Type B pancreatic cell (in vitro differentiated cells): ENCODE data around the gene CHRM5. TPM values are rescaled to one million over a fixed set of nuclear protein-coding genes. Genes with fewer than 3 reads are reported as not detected.

Experiments
- DNase-seq: peaks from one replicate; pipeline ENCODE4 v3.0.0; 2021; ENCODE audit warnings: mixed read lengths; ENCODE audit not compliant: unreplicated experiment; ENCODE audit errors: extremely low spot score
- H3K27ac Mint-ChIP-seq: 2 replicates; pipeline ENCODE4 v1.8.0; 2021; ENCODE audit warnings: mild to moderate bottlenecking, mixed read lengths
- H3K27me3 Mint-ChIP-seq: 2 replicates; pipeline ENCODE4 v1.8.0; 2021; ENCODE audit warnings: mixed read lengths
- H3K36me3 Mint-ChIP-seq: 2 replicates; pipeline ENCODE4 v1.8.0; 2021; ENCODE audit warnings: mixed read lengths
- H3K4me1 Mint-ChIP-seq: one replicate; pipeline ENCODE4 v1.8.0; 2021; ENCODE audit warnings: mixed read lengths; ENCODE audit not compliant: unreplicated experiment
- H3K4me3 Mint-ChIP-seq: 2 replicates; pipeline ENCODE4 v1.8.0; 2021; ENCODE audit warnings: mild to moderate bottlenecking, mixed read lengths
- H3K9me3 Mint-ChIP-seq: 2 replicates; pipeline ENCODE4 v1.8.0; 2021; ENCODE audit warnings: mixed read lengths
- total RNA-seq: library from RNA; stranded (reverse); gene quantifications from 2 replicates; pipeline ENCODE4 v1.2.1, GENCODE V29; 2021; ENCODE audit warnings: low replicate concordance
- TF ChIP-seq, protein P1 (sequence below): fragments of 200-600 bp; sonication (generic); conservative IDR thresholded peaks from 2 replicates; pipeline ENCODE4 v1.5.0; 2021; ENCODE audit warnings: antibody characterized with exemption, mild to moderate bottlenecking

Gene CHRM5
- total RNA-seq, 1 donor from 2014 or later: not detected

DNA sequence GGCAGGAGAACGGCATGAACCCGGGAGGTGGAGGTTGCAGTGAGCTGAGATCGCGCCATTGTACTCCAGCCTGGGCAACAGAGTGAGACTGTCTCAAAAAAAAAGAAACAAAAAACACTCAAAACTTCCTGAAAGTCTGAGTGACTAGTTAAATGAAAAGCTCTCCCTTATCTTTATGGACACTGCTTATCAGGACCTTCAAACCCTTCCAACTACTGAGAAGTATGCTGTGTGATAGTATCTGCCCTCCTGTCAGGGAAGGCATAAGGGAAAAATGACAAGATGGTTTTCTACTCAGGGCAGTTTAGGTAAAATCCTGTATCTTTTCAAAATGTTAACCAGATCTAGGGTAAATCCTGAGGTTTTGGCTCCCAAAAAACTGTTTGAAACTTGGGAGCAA is 111.6 kb downstream of the CHRM5 start:
- Mint-ChIP-seq H3K27me3 (no peaks in the 10 kb centered on the region), H3K4me3 (no peak overlapping the region), H3K27ac (no peak overlapping the region), H3K36me3 (peaks cover 9% of the 10 kb centered on the region), H3K9me3 (no peaks in the 10 kb centered on the region), H3K4me1 (no peaks in the 10 kb centered on the region)
- TF ChIP-seq, protein P1, sequence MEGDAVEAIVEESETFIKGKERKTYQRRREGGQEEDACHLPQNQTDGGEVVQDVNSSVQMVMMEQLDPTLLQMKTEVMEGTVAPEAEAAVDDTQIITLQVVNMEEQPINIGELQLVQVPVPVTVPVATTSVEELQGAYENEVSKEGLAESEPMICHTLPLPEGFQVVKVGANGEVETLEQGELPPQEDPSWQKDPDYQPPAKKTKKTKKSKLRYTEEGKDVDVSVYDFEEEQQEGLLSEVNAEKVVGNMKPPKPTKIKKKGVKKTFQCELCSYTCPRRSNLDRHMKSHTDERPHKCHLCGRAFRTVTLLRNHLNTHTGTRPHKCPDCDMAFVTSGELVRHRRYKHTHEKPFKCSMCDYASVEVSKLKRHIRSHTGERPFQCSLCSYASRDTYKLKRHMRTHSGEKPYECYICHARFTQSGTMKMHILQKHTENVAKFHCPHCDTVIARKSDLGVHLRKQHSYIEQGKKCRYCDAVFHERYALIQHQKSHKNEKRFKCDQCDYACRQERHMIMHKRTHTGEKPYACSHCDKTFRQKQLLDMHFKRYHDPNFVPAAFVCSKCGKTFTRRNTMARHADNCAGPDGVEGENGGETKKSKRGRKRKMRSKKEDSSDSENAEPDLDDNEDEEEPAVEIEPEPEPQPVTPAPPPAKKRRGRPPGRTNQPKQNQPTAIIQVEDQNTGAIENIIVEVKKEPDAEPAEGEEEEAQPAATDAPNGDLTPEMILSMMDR: no peak
- DNase-seq: no peak

DNA sequence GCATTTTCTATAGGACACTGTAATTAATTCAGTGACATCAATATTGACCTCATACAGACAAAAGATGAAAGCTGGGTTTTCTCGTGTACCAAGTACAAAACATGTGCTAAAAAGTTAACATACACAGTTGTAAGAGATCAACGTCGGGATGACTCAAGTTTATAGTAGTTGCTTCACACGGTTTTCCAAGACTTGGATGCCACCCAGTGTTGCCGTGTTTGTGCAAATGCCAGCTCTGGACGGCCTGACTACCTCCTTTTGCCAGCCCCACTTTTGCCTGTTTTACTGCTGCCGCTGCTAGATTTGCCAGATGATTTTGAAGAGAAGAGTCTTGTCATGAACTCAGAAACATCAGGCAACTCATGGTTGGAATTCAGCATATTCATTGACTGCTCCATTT is 115.8 kb downstream of the CHRM5 start:
- peaks cover 18% of the 10 kb centered on the region for H3K36me3 Mint-ChIP-seq

DNA sequence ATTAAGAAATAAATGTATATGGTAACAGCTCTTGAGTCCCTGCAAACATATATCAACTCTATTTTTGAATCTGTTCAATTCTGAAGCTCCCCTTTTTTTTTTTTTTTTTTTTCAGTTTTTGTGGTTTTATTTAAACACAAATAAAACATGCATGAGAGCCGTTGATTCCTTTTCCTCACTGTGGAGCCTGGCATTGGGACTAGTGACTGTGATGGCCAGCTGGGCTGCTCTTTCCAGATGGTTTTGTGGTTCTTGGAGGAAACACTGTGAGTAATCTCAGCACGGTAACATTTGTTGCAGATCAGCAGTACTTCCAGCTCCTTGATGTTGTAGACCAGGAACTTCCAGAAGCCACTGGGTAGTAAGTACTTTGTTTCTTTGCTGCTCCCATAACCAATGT is 117.4 kb downstream of the CHRM5 start:
- H3K9me3 Mint-ChIP-seq: no peaks in the 10 kb centered on the region
- no peaks in the 10 kb centered on the region for H3K27me3 Mint-ChIP-seq
- no peak overlapping the region for H3K4me3 Mint-ChIP-seq
- H3K27ac Mint-ChIP-seq: no peak overlapping the region
- TF ChIP-seq, protein P1: no peak
- peaks cover 21% of the 10 kb centered on the region for H3K36me3 Mint-ChIP-seq
- DNase-seq: no peak
- H3K4me1 Mint-ChIP-seq: no peaks in the 10 kb centered on the region

More for the DNA sequence above, 115.8 kb downstream of the CHRM5 start:
- Mint-ChIP-seq H3K9me3 (no peaks in the 10 kb centered on the region), H3K4me1 (no peaks in the 10 kb centered on the region), H3K27ac (no peak overlapping the region), H3K27me3 (no peaks in the 10 kb centered on the region), H3K4me3 (no peak overlapping the region)
- no peak for DNase-seq
- TF ChIP-seq, protein P1: no peak

DNA sequence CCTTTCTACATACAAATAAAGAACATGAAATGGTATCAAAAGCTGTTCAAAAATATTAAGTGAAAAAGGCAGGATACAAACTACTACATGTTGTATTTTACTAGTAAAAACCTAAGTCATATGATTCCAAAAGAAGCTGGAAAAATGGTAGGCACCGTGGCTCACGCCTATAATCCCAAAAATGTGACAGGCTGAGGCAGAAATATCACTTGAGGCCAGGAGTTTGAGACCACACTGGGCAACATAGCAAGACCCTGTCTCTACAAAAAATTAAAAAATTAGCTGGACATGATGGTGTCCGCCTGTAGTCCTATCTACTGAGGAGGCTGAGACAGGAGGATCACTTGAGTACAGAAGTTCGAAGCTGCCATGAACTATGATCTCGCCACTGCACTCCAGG is 131.6 kb downstream of the CHRM5 start:
- DNase-seq: no peak
- peaks cover 16% of the 10 kb centered on the region for H3K4me1 Mint-ChIP-seq
- peaks cover 7% of the 10 kb centered on the region for H3K36me3 Mint-ChIP-seq
- H3K9me3 Mint-ChIP-seq: no peaks in the 10 kb centered on the region
- peak overlapping the region; percentile 97 for H3K4me3 Mint-ChIP-seq
- TF ChIP-seq, protein P1: no peak
- H3K27me3 Mint-ChIP-seq: no peaks in the 10 kb centered on the region
- peak overlapping the region; percentile 18 for H3K27ac Mint-ChIP-seq

DNA sequence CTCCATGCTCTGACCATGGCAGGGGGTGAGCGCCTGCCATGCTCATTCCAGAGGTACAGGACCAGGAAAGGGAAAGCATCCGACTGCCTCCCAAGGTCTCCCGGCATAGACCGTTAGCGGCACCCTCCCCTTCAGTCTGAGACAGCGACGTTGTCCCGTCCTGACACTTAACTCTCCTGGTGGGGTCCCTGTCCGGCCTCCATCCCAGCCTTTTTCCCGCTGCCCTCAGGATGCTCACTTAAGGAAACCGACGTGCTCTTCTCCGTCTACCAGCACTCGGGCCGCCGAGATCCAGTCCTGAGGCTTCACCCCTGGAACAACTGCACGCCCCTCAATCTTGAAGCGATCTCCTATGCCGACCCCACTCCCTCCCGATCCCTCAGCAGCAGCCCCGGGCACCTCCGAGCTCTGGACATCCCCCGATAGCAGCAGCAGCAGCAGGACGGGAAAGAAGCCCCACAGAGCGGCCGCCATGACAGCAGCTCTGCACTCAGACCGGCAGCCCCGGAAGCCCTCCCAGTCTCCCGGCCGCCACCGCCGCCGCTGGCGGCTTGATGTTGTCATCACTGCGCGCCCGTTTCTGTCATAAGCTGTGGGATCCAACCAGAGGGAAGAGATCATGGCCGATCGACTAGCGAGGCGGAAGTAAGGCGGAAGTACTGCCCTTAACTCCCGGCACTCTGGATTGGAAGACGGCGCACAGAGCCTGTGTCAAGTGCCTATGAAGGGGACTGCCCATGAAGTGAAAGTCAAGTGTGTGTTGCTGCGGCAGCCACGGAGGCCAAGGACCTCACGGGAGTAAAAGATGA is 133.3 kb downstream of the CHRM5 start, which contains the start of the genes EMC7 and PGBD4:
Gene EMC7, minus strand, starts transcription at position 497 of the 809 bp plus-strand sequence. Its CDS starts 23 bp downstream, at position 474.
Gene PGBD4, plus strand, starts transcription at position 718 of the 809 bp plus-strand sequence. CDS start 449 bp downstream, outside the sequence.
- H3K4me3 Mint-ChIP-seq: peak within 1 kb of the TSS; percentile 97
- H3K4me1 Mint-ChIP-seq: peaks cover 16% of the 10 kb centered on the region
- peak within 1 kb of the TSS; percentile 98 for H3K27ac Mint-ChIP-seq

More for the DNA sequence above, 133.3 kb downstream of the CHRM5 start, which contains the start of the genes EMC7 and PGBD4:
- Mint-ChIP-seq H3K9me3 (no peaks in the 10 kb centered on the region), H3K36me3 (peaks cover 4% of the 10 kb centered on the region), H3K27me3 (no peaks in the 10 kb centered on the region)
- TF ChIP-seq, protein P1: no peak
- DNase-seq: peak; percentile 99
